ENCODE measurements around the gene MATR3.

MATR3 gene

DNA sequence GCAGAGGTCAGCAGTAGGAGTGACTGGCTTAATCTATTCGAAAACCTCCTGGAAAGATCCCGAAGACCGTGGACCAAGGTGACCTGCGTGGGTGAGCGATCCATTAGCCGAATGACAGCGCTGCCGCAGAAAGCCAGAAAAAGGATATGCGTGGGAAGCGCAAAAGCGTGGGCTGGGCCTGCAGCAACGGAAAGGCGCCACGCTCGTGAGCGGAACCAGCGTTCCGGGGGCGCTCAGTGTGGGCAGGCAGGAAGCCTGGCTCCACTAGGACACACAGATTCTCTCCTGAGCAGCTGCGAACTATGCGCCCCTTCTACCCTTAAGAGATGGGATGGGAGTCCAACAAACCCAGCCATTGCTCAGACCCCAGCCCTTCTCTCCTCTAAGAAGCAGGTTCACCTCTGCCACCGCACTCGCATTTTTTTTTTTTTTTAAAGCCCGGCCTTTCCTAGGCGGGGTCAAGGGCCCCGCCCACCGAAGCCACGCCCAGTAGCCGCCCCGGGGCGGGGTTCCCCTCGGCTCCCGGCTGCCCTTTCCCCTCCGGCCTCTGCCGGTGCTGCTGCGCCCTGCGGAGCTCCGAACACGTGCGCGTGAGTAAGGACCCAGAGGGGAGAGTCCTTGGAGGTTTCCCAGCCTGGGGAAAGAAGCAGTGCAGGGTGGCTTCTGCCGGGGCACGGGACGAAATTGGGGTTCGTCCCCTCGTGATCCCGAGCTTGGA, 19.8 kb upstream of the MATR3 start:
- peak; percentile 89 for DNase-seq

DNA sequence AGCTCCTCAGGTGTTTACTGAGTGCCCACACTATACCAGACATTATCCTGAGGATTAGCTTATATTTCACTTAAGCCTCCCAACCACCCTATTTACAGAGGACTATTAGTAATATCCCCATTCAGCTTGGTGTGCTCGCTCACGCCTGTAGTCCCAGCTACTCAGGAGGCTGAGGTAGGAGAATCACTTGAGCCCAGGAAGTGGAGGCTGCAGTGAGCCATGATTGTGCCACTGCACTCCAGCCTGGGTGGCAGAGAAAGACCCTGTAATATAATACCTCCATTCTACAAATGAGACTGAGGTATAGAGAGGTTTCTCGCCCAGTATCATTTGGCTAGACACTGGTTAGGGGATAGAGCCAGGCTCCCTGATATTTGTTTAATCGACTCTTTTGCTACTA, 18.0 kb upstream of the MATR3 start:
- DNase-seq: no peak

DNA sequence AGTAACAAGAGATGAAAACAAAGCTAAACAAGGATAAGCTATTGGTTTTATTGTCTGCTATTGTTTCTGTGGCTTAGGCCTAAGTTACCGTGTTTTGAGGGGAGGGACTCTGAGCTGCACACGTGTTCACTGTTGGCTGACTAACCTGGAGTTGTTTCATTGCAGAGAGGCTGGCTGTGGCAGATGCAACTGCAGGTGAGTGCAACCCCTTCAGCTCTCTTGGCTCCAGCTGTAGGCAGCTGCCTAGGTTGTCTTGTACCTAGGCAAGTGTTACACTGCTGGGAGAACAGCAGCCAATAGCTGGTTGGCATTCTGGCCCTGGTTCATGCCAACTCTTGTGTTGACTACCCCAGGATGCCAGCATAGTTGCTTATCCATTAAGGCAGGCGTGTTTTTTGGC, 17.6 kb upstream of the MATR3 start:
- no peak for DNase-seq

DNA sequence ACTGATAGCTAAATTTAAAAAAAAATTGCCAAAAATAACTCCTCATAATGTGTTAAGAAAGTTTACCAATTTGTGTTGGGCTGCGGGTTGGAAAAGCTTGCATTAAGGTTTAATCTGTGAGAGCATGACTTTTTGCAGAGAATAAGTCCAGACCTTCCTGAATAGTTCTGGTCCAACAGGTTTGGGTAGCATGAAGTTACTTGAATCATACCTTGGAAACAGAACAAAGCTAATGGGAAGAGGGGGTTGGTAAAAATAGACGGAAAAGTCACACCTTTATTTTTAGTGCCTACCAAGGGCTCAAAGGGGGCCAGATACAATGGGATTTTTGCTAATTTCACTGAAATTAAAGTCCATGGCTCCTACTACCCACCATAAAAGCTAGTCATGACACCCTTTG, 17.1 kb upstream of the MATR3 start:
- DNase-seq: no peak

DNA sequence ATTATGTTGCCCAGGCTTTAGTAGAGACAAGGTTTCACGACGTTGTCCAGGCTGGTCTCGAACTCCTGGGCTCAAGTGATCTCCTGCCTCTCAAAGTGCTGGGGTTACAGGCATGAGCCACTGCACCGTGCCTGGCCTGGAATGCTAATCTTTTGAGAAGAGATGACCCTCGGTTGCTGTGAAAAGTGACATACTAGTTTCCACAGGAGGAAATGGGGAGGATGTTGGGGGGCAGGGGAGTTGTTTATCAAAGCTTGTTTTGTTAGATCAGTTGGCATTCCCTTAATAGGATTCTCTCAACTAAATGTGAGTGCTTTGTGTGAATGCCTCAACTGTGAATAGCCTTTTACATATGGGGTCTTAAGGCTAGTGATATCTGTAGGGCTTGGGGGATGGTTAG, 16.4 kb upstream of the MATR3 start:
- DNase-seq: no peak

DNA sequence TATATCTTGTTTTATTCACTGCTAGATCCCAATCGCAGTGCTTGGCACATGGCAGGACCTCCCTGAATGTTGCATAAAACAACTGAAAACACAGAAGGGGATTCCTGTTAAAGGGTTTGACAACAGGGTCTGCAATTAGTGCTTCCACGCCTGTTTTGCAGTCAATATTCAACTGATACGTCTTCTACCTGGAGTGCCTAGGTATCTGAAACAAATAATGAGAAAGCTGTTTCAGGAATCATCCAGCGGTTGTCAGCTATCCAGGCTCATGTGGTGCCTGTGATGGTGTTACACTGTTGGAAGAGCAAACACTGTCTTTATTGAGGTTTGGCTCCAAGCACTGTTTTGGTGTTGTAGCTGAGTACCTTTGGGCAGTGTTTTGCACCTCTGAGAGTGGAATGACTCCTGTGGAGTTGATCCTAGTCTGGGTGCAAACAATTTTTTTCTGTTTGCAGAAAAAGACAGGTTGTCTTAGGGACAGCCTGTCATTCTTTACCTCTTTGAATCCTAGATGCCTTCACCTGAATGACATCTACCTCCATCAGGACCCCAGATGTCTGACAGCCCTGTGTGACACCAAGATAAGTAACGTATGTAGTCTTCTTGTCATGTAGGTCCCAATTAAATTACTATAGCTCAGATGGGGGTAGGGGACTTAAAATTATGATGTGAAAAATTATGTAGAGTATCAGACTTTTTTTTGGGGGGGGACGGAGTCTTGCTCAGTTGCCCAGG, 14.8 kb upstream of the MATR3 start:
- no peak for DNase-seq

DNA sequence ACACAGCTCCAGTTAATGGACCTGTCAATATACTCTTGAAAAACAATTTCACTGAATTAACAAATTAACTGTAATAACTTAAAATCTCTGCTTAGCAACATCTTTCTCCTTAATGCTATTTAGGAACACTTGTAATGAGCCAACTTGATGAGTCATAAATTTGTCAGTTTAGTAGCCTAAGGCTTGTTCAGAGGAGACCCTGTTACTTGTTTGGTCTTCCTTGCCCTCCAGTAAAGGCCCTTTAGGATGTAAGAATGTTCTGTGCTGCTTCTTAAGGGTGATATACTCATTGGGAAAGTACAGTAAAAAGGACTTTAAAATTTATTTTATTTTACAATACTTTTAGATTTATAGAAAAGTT, 11.4 kb upstream of the MATR3 start:
- no peak for DNase-seq

DNA sequence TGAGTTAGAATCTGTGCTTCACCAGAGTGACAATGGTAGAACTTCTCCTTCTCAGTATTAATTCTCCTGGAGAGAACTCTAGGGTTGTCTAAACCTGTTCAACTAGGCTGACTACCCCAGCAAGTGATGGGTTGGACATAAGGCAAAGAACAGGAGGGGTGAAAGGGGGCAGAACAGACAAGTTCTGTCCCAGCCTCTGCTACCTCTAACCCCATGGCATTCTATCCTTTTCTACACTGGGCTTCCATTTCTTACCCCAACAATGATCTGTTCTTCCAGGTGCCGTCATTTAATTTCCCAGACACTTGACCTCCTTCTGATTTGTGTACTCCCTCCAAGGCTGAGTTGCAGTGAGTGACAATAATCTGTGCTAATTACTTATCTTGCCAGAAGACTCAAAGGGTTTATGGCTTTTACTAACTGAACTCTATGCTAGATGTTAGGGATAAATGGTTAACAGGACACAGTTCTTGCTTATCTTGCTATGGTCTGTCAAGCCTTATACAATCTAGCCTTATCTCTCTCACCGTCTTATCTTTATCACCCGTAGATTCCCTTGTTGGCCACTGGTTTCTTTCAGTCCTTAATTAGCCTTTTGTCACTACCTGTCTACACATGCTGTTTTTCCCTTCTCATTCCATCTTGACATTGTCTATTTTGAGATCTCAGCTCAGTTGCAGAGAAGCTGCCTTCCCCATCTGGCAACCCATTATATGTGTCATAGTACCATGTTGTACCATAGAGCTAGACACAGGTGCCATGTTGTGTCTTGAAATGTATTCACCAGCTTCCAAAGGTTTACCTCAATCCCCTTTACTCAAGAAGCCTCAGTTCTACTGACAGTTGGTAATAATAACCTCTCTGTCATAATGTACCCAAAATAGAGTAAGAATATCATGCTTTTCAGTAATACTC, 10.0 kb upstream of the MATR3 start:
- DNase-seq: no peak

DNA sequence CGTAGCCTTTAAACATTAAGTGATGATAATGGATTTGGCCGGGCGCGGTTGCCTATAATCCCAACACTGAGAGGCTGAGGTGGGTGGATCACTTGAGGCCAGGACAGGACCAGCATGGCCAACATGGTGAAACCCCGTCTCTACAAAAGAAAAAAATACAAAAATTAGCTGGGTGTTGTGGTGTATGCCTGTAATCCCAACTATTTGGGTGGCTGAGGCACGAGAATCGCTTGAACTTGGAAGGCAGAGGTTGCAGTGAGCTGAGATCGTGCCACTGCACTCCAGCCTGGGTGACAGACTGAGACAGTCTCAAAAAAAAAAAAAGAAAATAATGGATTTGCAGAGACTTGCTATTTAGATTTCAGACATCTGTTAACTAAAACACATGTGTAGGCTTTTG, 9.2 kb upstream of the MATR3 start:
- DNase-seq: no peak

DNA sequence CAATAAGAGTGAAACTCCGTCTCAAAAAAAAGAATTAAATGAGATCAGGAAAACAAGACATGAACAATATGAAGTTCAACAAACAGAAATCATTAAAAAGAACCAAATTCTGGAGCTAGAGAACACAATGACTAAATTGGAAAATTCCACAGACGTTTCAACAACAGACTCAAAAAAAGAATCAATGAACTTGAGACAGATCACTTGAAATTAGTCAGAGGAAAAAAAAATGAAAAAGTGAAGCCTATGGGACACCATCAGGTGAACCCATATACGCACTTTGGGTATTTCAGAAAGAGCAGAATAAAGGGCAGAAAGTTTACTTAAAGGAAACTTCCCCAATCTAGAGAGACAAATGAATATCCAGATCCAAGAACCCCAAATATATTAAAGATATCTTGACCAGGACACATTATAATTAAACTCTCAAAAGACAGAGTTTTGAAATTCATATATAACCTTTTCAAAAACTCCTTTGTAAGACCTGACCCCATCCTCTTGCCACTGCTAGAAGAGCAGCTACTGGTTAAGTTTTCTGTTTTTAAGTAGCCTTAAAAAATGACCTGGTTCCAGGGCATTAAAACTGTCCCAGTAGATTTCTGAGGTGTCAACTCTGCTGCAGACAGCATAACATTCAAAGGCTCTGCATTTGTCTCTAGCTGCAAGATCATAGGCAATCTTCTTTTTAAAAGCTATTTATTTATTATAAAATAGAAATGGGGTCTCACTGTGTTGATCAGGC, 7.7 kb upstream of the MATR3 start:
- DNase-seq: no peak

DNA sequence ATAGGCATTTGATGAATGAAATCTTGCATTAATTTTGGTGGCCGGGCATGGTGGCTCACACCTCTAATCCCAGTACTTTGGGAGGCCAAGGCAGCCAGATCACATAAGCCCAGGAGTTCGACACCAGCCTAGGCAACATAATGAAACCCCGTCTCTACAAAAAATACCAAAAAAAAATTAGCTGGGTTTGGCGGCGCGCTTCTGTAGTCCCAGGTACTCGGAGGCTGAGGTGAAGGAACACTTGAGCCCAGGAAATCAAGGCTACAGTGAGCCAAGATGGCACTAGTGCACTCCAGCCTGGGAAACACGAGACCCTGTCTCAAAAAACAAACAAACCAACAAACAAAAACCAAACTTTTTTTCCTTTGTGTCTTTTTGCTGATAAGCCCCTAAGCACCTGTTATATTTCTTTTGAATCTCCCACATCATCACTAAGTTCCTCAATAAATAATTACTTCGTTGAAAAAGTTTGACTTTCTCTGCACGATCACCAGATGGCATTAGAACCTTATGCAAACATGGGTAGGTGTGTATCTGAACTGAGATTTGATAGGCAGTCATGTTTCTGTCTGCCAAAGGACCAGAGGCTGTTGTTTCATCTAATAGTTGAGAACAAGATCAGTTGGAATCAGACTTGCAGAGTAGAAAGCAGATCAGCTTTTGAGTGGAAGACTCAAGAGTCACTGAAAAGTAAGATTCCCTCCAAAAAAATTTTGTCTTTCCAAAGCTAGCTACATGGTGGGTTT, 5.5 kb upstream of the MATR3 start:
- peak; percentile 45 for DNase-seq

DNA sequence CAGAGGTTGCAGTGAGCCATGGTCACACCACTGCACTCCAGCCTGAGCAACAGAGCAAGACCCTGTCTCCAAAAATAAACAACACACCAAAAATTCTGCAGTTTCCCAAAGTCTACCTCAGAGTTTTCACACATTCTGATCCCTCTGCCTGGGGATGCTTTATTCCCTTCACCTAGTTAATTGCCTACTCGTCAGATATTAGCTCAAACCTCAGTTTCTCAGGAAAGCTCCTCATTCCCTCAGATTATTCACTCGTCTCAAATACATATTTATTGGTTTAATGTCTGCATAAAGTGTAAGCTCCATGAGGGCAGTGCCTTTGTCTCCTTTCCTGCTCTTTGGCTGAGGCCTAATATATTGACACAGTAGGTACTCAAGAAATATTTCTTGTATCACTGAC, 2.5 kb upstream of the MATR3 start:
- no peak for DNase-seq

DNA sequence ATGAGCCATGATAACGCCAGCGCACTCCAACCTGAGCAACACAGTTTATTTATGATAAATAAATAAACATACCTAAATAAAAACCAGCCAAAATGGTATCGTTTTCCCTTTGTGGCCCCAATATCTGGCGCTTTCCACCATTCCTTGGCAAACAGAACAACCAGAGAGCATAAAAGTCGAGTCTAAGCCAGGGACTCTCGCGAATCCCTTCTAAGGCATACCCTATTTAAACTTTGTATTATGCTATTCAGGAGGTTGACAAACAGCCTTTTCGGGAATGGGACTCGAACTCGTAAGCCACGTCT, 386 bp upstream of the MATR3 start:
- no peak for DNase-seq

DNA sequence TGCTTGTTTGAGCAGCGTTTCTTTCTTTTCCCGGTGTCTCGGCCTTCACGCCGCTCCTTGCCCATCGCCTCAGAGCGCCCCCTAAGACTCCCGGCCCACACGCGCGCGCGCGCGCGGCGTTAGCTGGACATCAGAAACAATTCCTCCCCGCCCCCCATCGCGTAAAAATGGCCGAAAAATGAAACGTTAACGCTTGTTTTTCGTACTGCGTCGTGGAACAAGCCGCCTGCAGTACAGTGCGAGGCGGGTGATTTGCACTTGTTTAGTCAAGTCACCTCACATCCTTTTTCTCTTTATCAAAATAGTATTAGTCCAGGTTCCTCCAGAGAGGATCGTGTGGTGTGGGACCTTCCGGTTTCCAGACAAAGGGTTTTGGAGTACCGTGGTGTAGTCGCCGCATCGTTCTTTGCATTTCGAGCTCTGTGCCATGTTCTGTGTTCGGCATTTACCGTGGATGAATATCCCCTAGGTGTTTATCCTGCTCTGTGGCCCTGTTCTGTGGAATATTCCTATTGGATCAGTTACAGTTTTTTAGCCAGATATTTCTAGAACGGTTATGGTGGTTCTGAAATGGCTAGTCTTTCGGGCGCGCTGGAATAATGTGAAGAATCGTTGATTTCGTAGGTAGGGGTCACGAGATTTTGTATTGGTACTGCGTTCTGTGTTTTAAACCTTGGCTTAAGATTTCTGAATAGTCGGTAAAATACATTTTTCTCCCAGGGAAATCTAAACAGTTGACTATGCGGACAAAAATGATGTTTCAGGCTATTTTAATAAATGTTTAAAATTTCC, 1.0 kb downstream of the MATR3 start:
- peak; percentile 71 for DNase-seq

DNA sequence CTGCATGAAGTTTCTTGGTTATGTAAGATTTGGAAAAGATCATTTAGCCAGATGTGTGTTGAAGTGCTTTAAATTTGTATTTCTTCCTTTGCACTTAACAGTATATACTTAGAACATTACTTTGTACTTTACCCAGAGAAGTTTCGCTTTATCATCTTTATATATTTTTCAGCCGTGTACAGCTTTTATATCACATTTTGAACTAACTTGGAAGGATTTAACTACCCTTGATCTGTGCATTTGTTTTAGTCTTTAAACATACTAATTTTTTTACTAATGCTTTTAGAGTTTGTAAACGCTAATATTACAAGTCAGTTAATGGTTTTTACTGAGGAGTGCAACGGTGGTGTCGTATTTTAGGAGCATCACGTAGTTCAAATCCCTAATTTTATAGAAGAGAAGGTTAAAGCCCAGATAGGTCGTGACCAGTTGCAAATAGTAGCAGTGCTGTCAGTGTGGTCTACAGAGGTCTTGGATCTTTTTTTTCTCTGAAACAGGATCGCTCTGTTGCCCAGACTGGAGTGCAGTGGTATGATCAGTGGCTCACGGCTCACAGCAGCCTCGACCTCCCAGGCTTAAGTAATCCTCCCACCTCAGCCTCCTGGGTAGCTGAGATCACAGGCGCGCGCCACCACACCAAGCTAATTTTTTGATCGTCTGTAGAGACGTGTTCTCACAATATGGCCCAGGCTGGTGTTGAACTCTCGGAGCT, 2.0 kb downstream of the MATR3 start:
- DNase-seq: peak; percentile 38

DNA sequence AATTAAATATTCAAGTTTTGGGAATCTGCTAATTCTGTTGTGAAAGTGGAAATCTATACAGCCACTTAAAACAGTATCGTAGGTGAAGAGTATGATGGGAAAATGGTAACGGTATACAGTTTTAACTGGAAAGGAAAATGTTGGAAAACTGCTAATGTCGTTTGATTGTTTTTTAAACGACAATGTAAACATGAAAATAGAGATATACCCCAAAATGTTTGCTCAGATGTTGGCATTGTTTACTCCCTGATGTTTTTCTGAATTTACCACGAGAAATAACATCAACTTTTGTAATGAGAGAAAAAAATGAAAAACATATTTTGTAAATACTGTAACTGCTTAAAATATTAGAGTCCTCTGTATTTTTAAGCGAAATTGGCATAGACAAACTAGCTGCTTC, 2.7 kb downstream of the MATR3 start:
- DNase-seq: no peak

DNA sequence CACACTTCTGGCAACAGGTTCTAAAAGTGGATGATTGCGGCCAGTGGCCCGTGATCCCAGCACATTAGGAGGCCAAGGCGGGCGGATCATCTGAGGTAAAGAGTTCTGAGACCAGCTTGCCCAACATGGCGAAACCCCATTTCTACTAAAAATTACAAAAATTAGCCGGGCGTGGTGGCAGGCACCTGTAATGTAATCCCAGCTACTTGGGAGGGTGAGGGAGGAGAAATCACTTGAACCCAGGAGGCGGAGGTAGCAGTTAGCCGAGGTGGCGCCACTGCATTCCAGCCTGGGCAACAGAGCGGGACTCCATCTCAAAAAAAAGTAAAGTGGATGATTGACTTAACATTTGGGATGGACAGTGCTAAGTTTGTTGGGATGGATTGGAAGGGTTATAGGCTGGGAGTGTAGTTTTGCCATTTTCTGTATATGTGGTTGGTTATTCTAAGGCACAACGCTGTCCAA, 3.4 kb downstream of the MATR3 start:
- no peak for DNase-seq

DNA sequence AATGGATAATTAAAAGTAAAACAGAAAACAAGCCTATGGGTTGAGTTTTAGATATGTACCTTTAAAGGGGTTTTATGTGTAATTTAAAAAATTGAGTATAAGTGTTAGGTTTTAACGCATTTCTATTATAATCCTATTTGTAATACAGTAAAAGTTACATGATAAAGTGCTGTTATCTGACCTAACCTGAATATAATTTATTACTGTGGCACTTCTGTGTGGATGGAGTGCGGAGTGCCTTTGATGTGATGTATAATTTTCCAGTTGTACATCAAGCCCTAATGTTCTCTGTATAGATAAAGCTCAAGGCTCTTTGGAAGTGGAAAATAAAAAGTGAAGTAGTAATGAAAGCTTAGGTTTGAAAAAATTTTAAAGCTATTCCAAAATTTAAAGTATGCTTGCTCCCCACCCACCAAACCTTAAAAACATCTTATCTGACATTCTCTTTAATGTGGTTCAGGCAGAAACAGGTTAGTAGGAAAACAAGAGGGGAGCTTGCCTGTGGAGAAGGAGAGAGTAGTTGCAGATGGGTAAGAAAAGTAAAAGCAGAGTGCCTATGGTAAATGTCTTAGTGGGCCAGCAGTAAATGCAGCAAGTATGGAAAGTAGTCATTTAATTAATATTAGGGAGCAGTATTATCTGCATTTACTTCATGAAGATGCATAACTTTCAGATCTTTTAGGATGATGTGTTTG, 4.0 kb downstream of the MATR3 start:
- no peak for DNase-seq

DNA sequence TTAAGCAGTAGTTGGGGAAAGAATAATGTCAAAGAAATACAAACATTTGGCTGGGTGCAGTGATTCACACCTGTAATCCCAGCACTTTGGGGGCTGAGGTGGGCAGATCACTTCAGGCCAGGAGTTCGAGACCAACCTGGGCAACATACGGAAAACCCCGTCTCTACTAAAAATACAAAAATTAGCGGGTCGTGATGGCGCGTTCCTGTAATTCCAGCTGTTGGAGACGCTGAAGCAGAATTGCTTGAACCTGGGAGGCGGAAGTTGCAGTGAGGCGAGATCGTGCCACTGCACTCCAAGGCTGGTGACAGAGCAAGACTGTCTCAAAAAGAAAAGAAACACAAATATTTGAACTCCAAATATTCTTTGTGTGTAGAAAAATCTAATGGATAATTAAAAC, 4.7 kb downstream of the MATR3 start:
- no peak for DNase-seq

DNA sequence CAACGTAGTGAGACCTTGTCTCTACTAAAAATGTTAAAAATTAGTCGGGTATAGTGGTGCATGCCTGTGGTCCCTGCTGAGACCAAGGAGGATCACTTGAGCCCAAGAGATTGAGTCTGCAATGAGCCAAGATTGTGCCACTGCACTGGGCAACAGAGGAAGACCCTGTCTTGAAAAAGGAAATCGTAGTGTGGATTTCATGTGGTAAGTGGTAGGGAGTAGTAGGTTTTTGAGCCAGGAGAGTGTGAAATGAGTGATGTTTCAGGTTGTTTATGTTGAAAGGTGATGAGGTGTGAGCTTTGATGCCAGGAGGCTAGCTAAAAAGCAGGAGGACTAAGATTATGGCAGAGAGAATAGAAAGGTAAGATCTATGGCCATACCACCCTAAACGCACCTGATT, 5.9 kb downstream of the MATR3 start:
- DNase-seq: peak; percentile 34
